Esophagus muscularis mucosa (tissue), 4 donors: ENCODE results near the gene NKAIN4. TPM values are rescaled to one million over a fixed set of nuclear protein-coding genes. Genes with fewer than 3 reads are reported as not detected.

Source experiments
- DNase-seq: peaks from one replicate; pipeline ENCODE4 v3.0.0-alpha.2; 2017; ENCODE audit errors: extremely low spot score
- H3K27ac ChIP-seq, 4 donors: fragments of 200-600 bp; sonication (generic); replicated peaks in 1 of 4; 1 replicate in 3 of 4; 2 replicates in 1 of 4; pipeline ENCODE4 v1.5.1; 2016 to 2019; ENCODE audit warnings: mild to moderate bottlenecking in 1 of 4
- H3K27me3 ChIP-seq, 4 donors: fragments of 200-600 bp; sonication (generic); one replicate each; pipeline versions ENCODE4 v1.5.1 to v1.6.0; 2016 to 2019
- H3K36me3 ChIP-seq, 4 donors: fragments of 200-600 bp; sonication (generic); one replicate each; pipeline ENCODE4 v1.5.1; 2016 to 2019
- H3K4me1 ChIP-seq, 4 donors: fragments of 200-600 bp; sonication (generic); one replicate each; pipeline ENCODE4 v1.5.1; 2016 to 2019
- H3K4me3 ChIP-seq, 4 donors: fragments of 200-600 bp; sonication (generic); 1 replicate in 2 of 4; 2 replicates in 2 of 4; pipeline ENCODE4 v1.5.1; 2016 to 2019; ENCODE audit warnings: mild to moderate bottlenecking in 4 of 4, moderate library complexity in 1 of 4
- H3K9me3 ChIP-seq, 4 donors: fragments of 200-600 bp; sonication (generic); 1 replicate in 3 of 4; 2 replicates in 1 of 4; pipeline ENCODE4 v1.5.1; 2016 to 2019
- EP300 ChIP-seq: sonication (generic); formaldehyde crosslinking; IDR thresholded peaks from one replicate; pipeline ENCODE4 v1.6.1; 2017; ENCODE audit warnings: antibody characterized with exemption
- POLR2A ChIP-seq: fragments of 450-650 bp; IDR thresholded peaks from one replicate; pipeline ENCODE4 v1.6.1; 2017; ENCODE audit warnings: antibody characterized with exemption, moderate library complexity, mild to moderate bottlenecking, low read depth
- POLR2AphosphoS5 ChIP-seq, 2 donors: sonication (generic); formaldehyde crosslinking; IDR thresholded peaks; one replicate each; pipeline ENCODE4 v1.6.1; 2017; ENCODE audit warnings: antibody characterized with exemption in 2 of 2
- WGBS: methylation state at CpG from one replicate; pipeline ENCODE4 v1.1.5; 2018; 5-methylcytosine and 5-hydroxymethylcytosine counted together
- intact Hi-C: fragments of 100-400 bp; cut with DNase I; formaldehyde crosslinking; loops from one replicate; pipeline ENCODE4 v1.15.1; 2023
- total RNA-seq, 4 donors: library from RNA; depleted of rRNA; stranded (reverse); fragments of >200 nt; gene quantifications; one replicate each; pipeline versions ENCODE4 v1.1.0 to v1.2.1, GENCODE V29; 2016
- TF ChIP-seq, protein P1 (sequence below), 3 experiments: fragments of 200-600 bp in 2 of 3; fragments of 450-650 bp in 1 of 3; sonication (generic) in 2 of 3; IDR thresholded peaks; one replicate each; pipeline ENCODE4 v1.5.1; 2017 to 2019; ENCODE audit warnings: antibody characterized with exemption in 3 of 3, mild to moderate bottlenecking in 2 of 3, moderate library complexity in 1 of 3

The NKAIN4 gene
- total RNA-seq, 4 donors from 2014 or later = 0.17 to 0.45 TPM; not detected in 2

DNA sequence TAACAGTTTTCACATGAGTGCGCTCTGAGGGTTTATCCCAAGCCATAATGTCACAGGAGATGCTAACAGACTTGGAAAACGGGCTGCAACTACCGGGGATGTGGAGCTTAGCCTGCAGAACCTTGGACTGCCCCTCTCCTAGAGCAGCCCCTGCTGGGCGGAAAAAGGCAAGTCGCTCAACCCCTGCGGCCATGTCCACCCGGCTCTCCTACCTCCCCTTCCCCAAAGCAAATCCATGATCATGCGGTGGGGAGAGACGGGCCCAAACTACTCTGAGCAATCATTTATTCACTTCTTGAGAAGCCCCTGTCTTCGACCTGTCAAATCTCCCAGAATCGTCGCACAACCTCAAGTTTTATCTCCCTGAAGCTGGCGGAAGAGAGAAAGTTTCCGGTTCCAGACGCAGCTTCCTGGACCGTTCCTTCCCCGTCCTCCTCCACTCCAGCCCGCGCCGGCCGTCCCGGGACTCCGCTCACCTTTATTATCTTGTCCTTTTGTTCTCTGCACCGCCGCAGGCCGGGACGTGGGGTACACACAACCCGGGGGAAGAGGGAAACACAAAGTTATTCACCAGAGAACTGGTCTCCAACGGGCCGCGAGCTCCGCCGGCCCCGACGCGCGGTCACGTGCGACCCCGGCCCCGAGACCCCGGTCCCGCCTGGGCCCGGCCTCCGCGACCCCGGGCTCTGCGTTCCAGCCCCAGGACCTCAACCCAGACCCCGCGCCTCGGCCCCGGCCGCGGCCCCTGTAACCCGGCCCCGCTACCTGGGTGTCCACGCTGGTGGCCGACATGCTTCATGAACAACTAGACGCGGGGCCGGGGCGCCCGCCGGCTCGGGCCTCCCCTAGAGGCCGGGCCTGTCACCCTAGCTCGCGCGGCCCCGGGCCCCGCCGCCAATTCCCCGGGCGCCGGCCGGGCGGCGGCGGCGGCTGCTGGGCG lies 38.9 kb downstream of the NKAIN4 start:
- Histone ChIP-seq H3K27me3 (peaks cover 0 to 16% (median 0%) of the 10 kb centered on the region in 4 donors), H3K36me3 (peaks cover 16 to 44% (median 36%) of the 10 kb centered on the region in 4 donors), H3K9me3 (no peaks in the 10 kb centered on the region), H3K4me3 (peak overlapping the region; percentile 90 to 97 (median 96)), H3K4me1 (peaks cover 27 to 60% (median 58%) of the 10 kb centered on the region in 4 donors), H3K27ac (peak overlapping the region; percentile 83 to 87 (median 84))
- intact Hi-C loops = loop anchor here (2.0 to 10.0 kb wide), 2 partner anchors 57 to 261 kb away; partner anchors contain the start of genes ARFGAP1 and SLC17A9
- TF ChIP-seq POLR2AphosphoS5 (IDR thresholded peaks at IDR 0.05) (no peak), EP300 (no peak), POLR2A (no peak)
- TF ChIP-seq, protein P1, sequence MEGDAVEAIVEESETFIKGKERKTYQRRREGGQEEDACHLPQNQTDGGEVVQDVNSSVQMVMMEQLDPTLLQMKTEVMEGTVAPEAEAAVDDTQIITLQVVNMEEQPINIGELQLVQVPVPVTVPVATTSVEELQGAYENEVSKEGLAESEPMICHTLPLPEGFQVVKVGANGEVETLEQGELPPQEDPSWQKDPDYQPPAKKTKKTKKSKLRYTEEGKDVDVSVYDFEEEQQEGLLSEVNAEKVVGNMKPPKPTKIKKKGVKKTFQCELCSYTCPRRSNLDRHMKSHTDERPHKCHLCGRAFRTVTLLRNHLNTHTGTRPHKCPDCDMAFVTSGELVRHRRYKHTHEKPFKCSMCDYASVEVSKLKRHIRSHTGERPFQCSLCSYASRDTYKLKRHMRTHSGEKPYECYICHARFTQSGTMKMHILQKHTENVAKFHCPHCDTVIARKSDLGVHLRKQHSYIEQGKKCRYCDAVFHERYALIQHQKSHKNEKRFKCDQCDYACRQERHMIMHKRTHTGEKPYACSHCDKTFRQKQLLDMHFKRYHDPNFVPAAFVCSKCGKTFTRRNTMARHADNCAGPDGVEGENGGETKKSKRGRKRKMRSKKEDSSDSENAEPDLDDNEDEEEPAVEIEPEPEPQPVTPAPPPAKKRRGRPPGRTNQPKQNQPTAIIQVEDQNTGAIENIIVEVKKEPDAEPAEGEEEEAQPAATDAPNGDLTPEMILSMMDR (IDR thresholded peaks at IDR 0.05) = peak in 2 of 3 experiments; percentile 27 to 30
- no peak for DNase-seq
- WGBS = 5% methylated on average over 32 of the region's 81 CpGs

DNA sequence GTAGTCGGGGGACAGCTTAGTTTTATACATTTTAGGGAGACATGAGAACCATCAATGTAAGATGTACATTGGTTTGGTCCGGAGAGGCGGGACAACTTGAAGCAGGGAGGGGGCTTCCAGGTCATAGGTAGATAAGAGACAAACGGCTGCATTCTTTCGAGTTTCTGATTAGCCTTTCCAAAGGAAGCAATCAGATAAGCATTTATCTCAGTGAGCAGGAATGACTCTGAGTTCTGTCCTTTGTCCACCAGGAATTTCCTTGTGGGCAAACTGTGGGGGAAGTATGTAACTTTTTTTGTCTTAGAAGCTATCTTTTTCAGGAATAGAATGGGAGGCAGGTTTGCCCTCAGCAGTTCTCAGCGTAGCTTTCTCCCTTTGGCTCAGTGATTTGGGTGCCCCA lies 39.7 kb downstream of the NKAIN4 start:
- Histone ChIP-seq H3K9me3 (no peaks in the 10 kb centered on the region), H3K27me3 (peaks cover 0 to 7% (median 0%) of the 10 kb centered on the region in 4 donors), H3K4me1 (peaks cover 30 to 69% (median 67%) of the 10 kb centered on the region in 4 donors), H3K27ac (no peak overlapping the region), H3K4me3 (peak overlapping the region; percentile 90 to 97 (median 96)), H3K36me3 (peaks cover 20 to 53% (median 42%) of the 10 kb centered on the region in 4 donors)
- TF ChIP-seq, protein P1 (IDR thresholded peaks at IDR 0.05) = no peak
- TF ChIP-seq POLR2A = no peak
- TF ChIP-seq EP300 = no peak
- TF ChIP-seq POLR2AphosphoS5 (IDR thresholded peaks at IDR 0.05) = no peak
- DNase-seq = no peak
- WGBS = 73% methylated on average over 6 of the region's 6 CpGs
- intact Hi-C loops = loop anchor here (2.0 to 10.0 kb wide), 2 partner anchors 58 to 260 kb away; partner anchors contain the start of genes ARFGAP1 and SLC17A9

DNA sequence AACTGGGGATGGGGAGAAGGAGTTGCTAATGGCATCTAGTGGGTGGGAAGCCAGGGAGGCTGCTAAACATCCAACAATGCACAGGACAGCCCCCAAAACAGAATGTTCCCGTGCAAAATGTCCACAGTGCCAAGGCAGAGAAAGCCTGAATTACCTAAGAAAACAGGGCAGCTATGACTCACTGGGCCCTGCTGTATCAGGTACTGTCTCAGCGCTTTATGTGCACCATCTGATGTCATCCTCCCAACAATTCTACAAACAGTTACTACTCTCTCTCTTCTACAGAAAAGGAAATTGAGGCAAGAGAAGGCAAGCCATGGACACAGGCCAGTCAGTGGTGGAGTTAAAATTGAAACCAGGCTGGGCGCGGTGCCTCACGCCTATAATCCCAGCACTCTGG lies 41.5 kb downstream of the NKAIN4 start:
- H3K27ac ChIP-seq = peak overlapping the region in 1 of 4 donors; percentile 8
- no peak overlapping the region for H3K4me3 ChIP-seq
- TF ChIP-seq POLR2A = no peak
- intact Hi-C loops = loop anchor here (10.0 kb wide), 1 partner anchor 258 kb away; the partner anchor contains the start of gene SLC17A9
- H3K36me3 ChIP-seq = peaks cover 31 to 69% (median 55%) of the 10 kb centered on the region in 4 donors
- peaks cover 31 to 84% (median 78%) of the 10 kb centered on the region in 4 donors for H3K4me1 ChIP-seq
- DNase-seq = no peak
- no peaks in the 10 kb centered on the region for H3K9me3 ChIP-seq
- H3K27me3 ChIP-seq = no peaks in the 10 kb centered on the region
- WGBS = 83% methylated on average over 5 of the region's 5 CpGs

DNA sequence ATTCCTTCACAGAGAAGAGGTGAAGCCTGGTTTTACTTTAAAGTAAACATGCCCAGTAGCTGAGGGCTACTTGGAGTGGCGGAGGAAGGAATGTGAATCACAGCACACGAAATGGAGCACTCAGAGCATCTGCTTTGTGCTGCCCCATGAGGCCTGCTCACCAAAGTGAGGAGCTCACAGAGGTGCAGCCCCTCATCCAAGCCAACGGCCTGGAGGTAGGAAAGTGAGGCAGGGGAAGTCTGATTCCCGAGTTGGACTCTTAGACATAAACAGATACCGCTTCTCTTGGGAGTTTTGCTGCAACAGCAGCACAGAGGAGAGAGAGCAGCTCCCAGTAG lies 41.9 kb downstream of the NKAIN4 start:
- no peak for DNase-seq
- TF ChIP-seq POLR2AphosphoS5 (IDR thresholded peaks at IDR 0.05) (no peak), POLR2A (no peak), EP300 (no peak)
- TF ChIP-seq, protein P1 (IDR thresholded peaks at IDR 0.05) = no peak
- peaks cover 31 to 73% (median 60%) of the 10 kb centered on the region in 4 donors for H3K36me3 ChIP-seq
- WGBS = 60% methylated on average over 5 of the region's 5 CpGs
- H3K9me3 ChIP-seq = no peaks in the 10 kb centered on the region
- H3K27me3 ChIP-seq = no peaks in the 10 kb centered on the region
- intact Hi-C loops = loop anchor here (10.0 kb wide), 1 partner anchor 258 kb away; the partner anchor contains the start of gene SLC17A9
- peak overlapping the region in 1 of 4 donors; percentile 8 for H3K27ac ChIP-seq
- no peak overlapping the region for H3K4me3 ChIP-seq
- peaks cover 31 to 89% (median 82%) of the 10 kb centered on the region in 4 donors for H3K4me1 ChIP-seq

DNA sequence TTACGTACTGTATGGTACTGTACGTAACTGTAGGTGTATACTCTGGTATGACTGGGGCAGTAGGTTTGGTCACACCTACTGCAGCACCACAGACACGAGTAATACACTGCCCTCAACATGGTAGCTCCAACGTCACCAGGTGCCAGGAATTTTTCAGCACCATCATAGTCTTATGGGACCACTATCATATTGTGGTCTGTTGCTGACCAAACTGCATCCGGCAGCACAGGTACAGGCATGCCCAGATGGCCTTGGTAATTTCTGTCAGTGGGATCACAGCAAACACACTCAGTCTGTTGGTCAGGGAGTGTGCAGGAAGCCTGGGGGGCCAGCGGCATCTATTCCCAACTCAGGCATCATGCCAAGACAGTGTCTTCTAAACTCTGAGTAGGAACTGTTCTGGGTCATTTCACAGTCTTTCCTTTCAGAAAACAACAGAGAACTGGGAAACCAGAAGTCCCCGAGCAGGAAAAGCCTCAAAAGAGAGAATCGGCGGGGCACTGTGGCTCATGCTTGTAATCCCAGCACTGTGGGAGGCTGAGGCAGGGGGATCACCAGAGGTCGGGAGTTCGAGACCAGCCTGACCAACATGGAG lies 44.2 kb downstream of the NKAIN4 start:
- TF ChIP-seq, protein P1 (IDR thresholded peaks at IDR 0.05) = no peak
- TF ChIP-seq POLR2A (no peak), POLR2AphosphoS5 (IDR thresholded peaks at IDR 0.05) (no peak), EP300 (no peak)
- H3K36me3 ChIP-seq = peaks cover 31 to 96% (median 77%) of the 10 kb centered on the region in 4 donors
- WGBS = 87% methylated on average over 9 of the region's 11 CpGs
- H3K27ac ChIP-seq = no peak overlapping the region
- H3K27me3 ChIP-seq = no peaks in the 10 kb centered on the region
- peaks cover 28 to 98% (median 87%) of the 10 kb centered on the region in 4 donors for H3K4me1 ChIP-seq
- H3K4me3 ChIP-seq = no peak overlapping the region
- no peaks in the 10 kb centered on the region for H3K9me3 ChIP-seq
- no peak for DNase-seq
- intact Hi-C loops = loop anchor here (10.0 kb wide), 1 partner anchor 255 kb away; the partner anchor contains the start of gene SLC17A9
